HG02870 (cell line): Measurements from ENCODE around the gene ADGRG3.

ENCODE experiments used
- ATAC-seq: cut with Tn5 transposase; IDR thresholded peaks from one replicate; pipeline ENCODE4 v1.9.1; 2021; ENCODE audit warnings: mild to moderate bottlenecking, moderate library complexity; ENCODE audit not compliant: unreplicated experiment

ADGRG3 gene

GRCh38 chr16:57734308-57734924 is 66.3 kb downstream of the ADGRG3 start:
- ATAC-seq = no peak

- peak; percentile 88 for ATAC-seq
These were observed 67.0 kb downstream of the ADGRG3 start for GRCh38 chr16:57734925-57735754.

- ATAC-seq = no peak
These were observed 67.8 kb downstream of the ADGRG3 start, which contains the start of gene KATNB1 for GRCh38 chr16:57735755-57736418. TSS of gene KATNB1 (plus strand) at chr16:57735770. CDS start at chr16:57737244, 1,474 bp downstream.

- no peak for ATAC-seq
These were observed 68.6 kb downstream of the ADGRG3 start for GRCh38 chr16:57736419-57737351.

- no peak for ATAC-seq
These were observed 70.7 kb downstream of the ADGRG3 start for GRCh38 chr16:57738844-57739243.
